RWPE2 (cell line): Measurements from ENCODE around the gene ANKRD33B.

Experiments used
- ATAC-seq: fragments of 200-7000 bp; cut with Tn5 transposase; 3 replicates; pipeline ENCODE4 v1.9.1; 2021; ENCODE audit warnings: low read depth
- DNase-seq: peaks from one replicate; pipeline ENCODE4 v3.0.0-alpha.2; 2020; ENCODE audit warnings: low spot score
- H3K27ac ChIP-seq: fragments of 450-650 bp; 2 replicates; pipeline ENCODE4 v1.5.1; 2017; ENCODE audit warnings: mild to moderate bottlenecking; ENCODE audit not compliant: poor library complexity, severe bottlenecking
- H3K27me3 ChIP-seq: fragments of 250-450 bp; sonication (Bioruptor Pico); 2 replicates; pipeline ENCODE4 v1.5.1; 2021; ENCODE audit warnings: mild to moderate bottlenecking, moderate library complexity; ENCODE audit not compliant: insufficient read depth, poor library complexity, severe bottlenecking
- H3K36me3 ChIP-seq: fragments of 250-450 bp; sonication (Bioruptor Pico); 2 replicates; pipeline ENCODE4 v1.5.1; 2020; ENCODE audit warnings: low read depth, mild to moderate bottlenecking, moderate library complexity
- H3K4me1 ChIP-seq: fragments of 250-450 bp; sonication (Bioruptor Pico); 2 replicates; pipeline ENCODE4 v1.5.1; 2021; ENCODE audit warnings: mild to moderate bottlenecking, moderate library complexity; ENCODE audit not compliant: insufficient read depth, poor library complexity, severe bottlenecking
- H3K4me3 ChIP-seq: fragments of 250-450 bp; sonication (Bioruptor Pico); 2 replicates; pipeline ENCODE4 v1.5.1; 2021; ENCODE audit warnings: mild to moderate bottlenecking, moderate library complexity; ENCODE audit not compliant: severe bottlenecking
- H3K9me3 ChIP-seq: fragments of 250-450 bp; sonication (Bioruptor Pico); 2 replicates; pipeline ENCODE4 v1.5.1; 2021; ENCODE audit warnings: mild to moderate bottlenecking, moderate library complexity; ENCODE audit not compliant: severe bottlenecking
- CTCF ChIP-seq: fragments of 450-650 bp; IDR thresholded peaks from one replicate; pipeline ENCODE4 v1.5.1; 2017; ENCODE audit warnings: mild to moderate bottlenecking, moderate library complexity; ENCODE audit not compliant: poor library complexity, severe bottlenecking

Gene ANKRD33B

GRCh38 chr5:10672146-10673016, 108.5 kb downstream of the ANKRD33B start:
- ATAC-seq = no peak
- no peak overlapping the region for H3K27ac ChIP-seq
- DNase-seq = no peak

DNA sequence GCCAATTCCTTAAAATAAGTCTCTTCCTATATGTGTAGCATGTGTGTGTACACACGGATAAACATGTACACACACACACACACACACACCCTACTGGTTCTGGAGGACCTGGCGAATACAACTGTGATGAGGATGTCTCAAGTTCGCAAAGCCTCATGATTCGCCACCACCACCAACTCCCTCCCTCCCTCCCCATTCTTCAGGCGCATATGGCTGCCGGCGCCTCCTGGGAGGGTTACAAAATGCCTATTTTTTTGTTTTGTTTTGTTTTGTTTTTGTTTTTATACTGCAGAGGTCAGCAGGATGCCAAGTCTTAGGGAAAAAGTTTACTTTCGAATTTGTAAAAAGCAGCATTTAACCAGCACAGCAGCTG, 109.1 kb downstream of the ANKRD33B start:
- no peaks in the 10 kb centered on the region for H3K9me3 ChIP-seq
- H3K27ac ChIP-seq = no peak overlapping the region
- ATAC-seq (no peak), DNase-seq (no peak)
- no peaks in the 10 kb centered on the region for H3K27me3 ChIP-seq
- no peak for TF ChIP-seq CTCF
- no peaks in the 10 kb centered on the region for H3K4me1 ChIP-seq
- no peaks in the 10 kb centered on the region for H3K36me3 ChIP-seq
- H3K4me3 ChIP-seq = no peak overlapping the region

More at GRCh38 chr5:10672146-10673016, 108.5 kb downstream of the ANKRD33B start:
- Histone ChIP-seq H3K9me3 (no peaks in the 10 kb centered on the region), H3K27me3 (no peaks in the 10 kb centered on the region), H3K36me3 (no peaks in the 10 kb centered on the region), H3K4me1 (no peaks in the 10 kb centered on the region), H3K4me3 (no peak overlapping the region)
- no peak for TF ChIP-seq CTCF

GRCh38 chr5:10673407-10673806, 109.5 kb downstream of the ANKRD33B start:
- no peaks in the 10 kb centered on the region for H3K27me3 ChIP-seq
- ATAC-seq (no peak), DNase-seq (no peak)
- H3K9me3 ChIP-seq = no peaks in the 10 kb centered on the region
- no peak for TF ChIP-seq CTCF
- no peak overlapping the region for H3K4me3 ChIP-seq
- H3K27ac ChIP-seq = no peak overlapping the region
- no peaks in the 10 kb centered on the region for H3K36me3 ChIP-seq
- no peaks in the 10 kb centered on the region for H3K4me1 ChIP-seq

DNA sequence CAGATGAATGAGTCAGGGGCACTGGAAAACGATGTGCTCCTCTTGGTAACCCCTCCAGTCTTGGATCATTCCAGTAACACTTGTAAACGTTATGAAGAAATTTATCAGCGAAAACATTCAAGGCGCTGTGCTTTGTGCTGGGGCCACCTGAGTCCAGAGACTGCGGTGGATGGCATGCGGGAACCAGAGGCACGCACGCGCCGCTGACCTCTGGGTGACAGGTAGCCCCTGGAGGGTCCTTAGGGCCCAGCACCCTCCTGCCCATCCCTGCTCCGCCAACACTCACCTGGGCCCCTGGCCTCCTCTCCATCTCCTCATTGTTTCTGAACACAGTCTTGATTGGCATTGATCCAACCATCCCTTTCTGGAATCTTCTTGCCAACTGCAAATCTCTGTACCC, 110.2 kb downstream of the ANKRD33B start:
- ATAC-seq = no peak
- TF ChIP-seq CTCF = no peak
- Histone ChIP-seq H3K27me3 (no peaks in the 10 kb centered on the region), H3K4me3 (no peak overlapping the region), H3K36me3 (peaks cover 3% of the 10 kb centered on the region), H3K9me3 (no peaks in the 10 kb centered on the region), H3K4me1 (no peaks in the 10 kb centered on the region), H3K27ac (no peak overlapping the region)
- DNase-seq = no peak

- Histone ChIP-seq H3K27ac (no peak overlapping the region), H3K36me3 (peaks cover 8% of the 10 kb centered on the region), H3K4me3 (no peak overlapping the region), H3K4me1 (no peaks in the 10 kb centered on the region), H3K9me3 (no peaks in the 10 kb centered on the region), H3K27me3 (no peaks in the 10 kb centered on the region)
- no peak for DNase-seq
- ATAC-seq = peak; percentile 30; the same call in 1 of the 3 replicates
- no peak for TF ChIP-seq CTCF
Measured at GRCh38 chr5:10674582-10674981, 110.7 kb downstream of the ANKRD33B start.
